Neural cell (in vitro differentiated cells): Measurements from ENCODE around the gene RNF217.

Experiments used
- CTCF ChIP-seq: fragments of 450-650 bp; IDR thresholded peaks from 2 replicates; pipeline ENCODE4 v1.5.1; 2014; ENCODE audit warnings: antibody characterized with exemption, mild to moderate bottlenecking, moderate library complexity; ENCODE audit not compliant: poor library complexity, severe bottlenecking
- REST ChIP-seq: IDR thresholded peaks from 2 replicates; pipeline ENCODE4 v1.6.1; 2012; ENCODE audit warnings: borderline replicate concordance
- SMC3 ChIP-seq: fragments of 450-650 bp; conservative IDR thresholded peaks from 2 replicates; pipeline ENCODE4 v1.6.1; 2014; ENCODE audit warnings: antibody characterized with exemption, mild to moderate bottlenecking, moderate library complexity; ENCODE audit not compliant: poor library complexity

- TF ChIP-seq CTCF (no peak), SMC3 (no peak), REST (no peak)
Measured at GRCh38 chr6:125048274-125048673, 86.0 kb downstream of the RNF217 start.
